HG03045 (cell line): ENCODE data around the gene UBE2E2.

Source experiments
- ATAC-seq: cut with Tn5 transposase; IDR thresholded peaks from one replicate; pipeline ENCODE4 v1.9.1; 2021; ENCODE audit warnings: mild to moderate bottlenecking, moderate library complexity; ENCODE audit not compliant: unreplicated experiment

UBE2E2 gene

DNA sequence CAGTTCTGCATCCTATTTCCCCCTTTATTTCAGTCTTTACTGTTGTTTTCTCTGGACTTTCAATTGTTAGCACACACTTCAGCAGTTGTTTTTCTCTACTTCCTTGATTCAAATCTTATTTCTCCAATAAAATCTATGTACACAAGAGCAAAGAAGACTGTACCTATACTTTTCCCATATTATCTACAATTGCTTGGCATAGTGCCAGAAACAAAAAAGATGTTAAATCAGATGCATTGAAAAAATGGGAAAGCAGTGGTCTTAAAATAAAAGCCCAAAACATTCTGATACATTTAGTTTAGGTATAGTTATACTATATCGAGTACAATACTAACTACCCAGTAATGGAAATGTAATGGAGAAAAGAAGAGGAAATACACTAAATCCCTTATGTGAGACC is 265.1 kb downstream of the UBE2E2 start:
- no peak for ATAC-seq

DNA sequence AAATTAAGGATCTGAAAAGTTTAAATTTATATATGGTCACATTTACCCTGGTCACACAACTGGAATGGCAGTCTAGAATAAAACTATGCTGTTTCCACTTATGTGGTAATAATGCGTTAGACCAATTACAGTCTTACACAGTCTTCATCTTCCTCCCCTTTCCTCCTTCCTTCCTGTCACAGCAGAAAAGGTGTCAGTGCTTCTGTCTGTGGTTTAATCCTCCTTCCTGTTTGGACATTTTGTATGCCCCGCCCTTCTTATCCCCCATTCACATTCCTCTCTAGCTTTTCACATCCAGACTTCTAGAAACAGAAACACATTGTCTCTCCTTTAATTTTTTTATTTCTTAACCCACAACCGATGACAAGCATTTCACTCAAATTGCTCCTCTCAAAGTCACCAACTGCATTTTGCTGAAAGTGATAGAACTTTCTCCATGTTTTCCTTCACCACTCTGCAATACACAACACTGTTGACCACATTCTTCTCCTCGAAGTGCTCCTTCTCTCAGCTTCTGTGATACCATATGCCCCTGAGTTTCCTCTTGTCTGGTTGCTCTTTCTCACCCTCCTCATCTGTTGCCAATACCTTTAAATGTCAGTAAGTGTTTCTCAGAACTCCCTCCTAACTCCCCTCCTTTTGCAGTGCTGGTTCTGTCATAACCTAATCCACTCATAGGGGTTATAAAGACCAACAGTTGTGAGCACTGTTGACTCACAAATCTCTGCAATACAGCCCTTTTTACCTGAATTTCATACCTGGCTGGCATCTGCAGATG is 271.6 kb downstream of the UBE2E2 start:
- ATAC-seq: no peak

DNA sequence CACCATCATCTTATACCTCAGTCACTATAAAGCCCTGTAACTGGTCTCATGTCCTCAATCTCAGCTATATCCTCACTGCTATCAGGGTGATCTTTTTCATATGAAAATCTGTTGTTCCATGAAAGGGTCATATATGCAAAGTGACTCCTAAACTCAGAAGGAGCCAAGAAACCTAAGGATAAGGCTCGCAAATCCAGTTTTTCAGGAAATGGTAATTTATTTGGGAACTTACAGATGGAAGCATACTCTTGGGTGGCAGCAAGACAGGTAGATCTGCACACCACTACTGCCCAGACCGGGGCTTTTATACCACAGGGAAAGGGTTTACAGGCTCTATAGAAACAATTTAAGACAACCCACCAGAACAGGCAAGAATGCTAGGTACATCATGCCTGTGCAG is 272.3 kb downstream of the UBE2E2 start:
- no peak for ATAC-seq

DNA sequence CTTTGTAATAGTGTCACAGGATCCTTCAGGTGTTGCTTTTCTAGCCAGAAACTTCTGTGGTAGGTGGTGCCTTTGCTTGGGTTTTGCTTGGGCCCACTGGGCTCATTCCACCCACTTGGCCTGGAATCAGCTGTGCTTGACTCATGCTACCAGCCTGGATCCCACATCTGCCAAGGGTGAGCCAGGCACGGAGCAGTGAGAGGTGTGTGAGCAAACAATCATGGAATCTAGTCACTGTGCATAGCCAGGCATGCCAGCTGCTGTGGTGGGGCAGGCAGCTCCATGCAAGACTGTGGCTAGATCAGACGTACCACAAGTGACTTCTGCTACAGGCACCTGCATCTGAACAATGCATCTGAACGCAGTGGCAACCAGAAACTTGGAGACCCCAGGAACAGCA is 275.9 kb downstream of the UBE2E2 start:
- no peak for ATAC-seq

DNA sequence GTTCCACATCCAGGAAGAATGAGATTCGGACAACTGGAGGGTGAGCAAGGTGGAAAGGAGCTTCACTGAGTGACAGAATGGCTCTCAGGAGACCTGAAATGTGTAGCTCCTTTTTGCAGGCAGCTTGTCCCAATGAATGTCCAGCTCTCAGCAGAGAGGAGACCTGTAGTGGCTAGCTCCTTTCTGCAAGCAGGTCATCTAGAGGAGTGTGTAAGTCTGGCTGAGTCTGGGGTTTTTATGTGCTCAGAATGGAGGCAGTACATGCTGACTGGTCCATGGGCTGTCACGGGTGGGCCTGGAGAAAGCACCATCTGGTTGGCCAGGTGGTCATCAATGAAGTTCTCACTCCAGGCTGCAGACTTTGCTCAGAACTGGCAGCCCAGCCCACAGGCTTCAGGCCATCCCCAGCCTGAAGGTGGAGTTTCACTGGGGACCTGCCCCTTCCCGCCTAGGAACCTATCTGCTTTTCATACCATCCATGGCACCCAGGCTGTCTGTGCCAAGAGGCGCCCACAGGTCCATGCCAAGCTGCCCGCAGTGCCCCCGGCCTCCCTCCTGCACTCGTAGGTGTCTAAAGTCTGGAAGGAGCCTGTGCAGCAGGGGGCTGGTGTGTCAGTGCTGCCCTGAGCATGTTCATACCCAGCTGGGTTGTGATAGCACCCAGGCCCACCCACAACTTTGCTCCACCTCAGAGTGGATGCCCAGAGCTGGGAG is 276.6 kb downstream of the UBE2E2 start:
- no peak for ATAC-seq

DNA sequence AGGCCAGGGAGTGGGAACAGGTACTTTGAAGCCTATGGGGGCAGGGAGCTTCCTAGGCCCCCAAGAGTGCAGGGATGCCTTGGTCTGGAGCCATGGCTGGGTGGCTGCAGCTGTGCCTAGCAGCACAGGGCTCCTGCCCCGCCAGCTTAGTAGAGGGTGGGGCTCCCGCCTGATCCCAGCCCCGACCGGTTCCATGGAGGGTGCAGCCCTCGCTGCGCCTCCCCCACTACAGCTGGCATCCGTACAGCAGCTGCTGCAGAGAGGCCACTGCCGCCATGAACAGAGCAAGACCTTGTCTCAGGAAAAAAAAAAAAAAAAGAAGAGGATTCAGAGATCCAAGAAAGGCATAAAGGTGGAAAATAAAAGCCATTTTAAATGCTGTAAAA is 277.2 kb downstream of the UBE2E2 start:
- no peak for ATAC-seq

DNA sequence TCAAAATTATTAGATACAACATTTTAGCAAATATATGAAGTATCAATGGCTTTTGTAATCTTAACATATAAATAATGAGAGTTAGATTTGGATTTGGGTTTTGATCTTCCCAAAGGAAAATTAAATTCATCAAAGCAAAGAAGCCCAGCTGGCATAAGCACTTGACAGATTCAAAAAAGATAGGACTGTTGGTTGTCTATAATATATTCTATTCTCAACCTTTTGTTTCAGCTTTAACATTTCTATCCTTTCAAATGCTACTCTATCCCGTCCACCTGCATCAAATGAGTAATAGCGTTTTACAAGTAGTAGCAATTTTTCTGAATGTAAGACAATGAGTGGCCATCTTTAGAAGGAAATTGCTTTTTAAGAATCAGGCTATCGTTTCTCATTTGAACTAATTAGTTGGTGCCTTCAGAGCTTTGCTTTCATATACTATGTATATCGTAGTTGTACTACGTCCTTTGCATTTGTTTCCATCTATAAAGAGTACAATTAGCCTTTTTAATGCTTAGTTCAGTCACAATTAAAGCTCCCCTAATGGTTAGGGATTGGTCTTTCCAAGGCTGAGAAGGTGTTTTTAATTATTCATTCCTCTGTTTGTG is 278.0 kb downstream of the UBE2E2 start:
- no peak for ATAC-seq

DNA sequence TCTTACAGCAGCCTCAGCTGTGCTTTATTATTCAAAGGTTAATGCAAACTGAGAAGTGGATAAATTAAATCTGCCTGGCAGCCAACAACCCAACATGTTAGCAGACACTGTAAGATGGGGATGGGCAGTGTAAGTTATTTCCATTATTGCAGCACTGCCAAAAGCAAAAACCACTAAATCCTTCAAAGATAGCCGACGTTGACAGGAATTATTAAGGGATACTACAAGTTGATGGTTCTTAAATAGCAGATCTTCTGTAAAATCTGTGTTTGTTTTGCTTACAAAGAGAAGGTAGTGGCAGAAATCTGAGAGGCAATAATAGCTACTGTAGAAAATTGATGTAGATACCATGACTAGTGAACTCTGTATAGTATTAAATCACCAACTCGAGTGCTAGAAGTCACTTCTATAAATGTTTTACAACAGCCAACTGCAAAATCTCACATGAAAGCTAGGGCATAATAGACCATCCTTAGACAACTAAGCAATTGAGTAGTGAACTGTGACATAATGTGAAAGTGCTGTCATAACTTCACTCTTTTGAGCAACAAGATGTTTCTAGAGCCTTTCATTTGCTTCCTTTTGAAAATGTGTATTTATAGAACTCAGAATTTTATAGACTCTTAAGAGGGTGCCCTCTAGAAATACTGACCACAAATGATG is 278.6 kb downstream of the UBE2E2 start:
- no peak for ATAC-seq

DNA sequence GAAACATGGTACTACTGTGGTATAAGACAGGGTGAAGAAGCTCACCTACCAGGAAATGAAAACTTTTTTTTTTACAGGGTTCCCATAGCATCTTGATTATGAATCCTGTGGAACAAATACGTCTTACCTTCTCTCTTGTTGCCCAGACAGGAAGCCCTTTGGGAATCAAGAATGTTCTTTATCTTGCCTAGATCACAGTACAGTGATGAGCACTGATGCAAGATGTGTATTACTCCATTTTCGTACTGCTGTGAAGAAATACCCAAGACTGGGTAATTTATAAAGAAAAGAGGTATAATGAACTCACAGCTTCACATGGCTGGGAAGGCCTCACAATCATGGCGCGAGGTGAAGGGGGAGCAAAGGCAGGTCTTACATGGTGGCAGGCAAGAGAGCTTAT is 281.3 kb downstream of the UBE2E2 start:
- no peak for ATAC-seq

DNA sequence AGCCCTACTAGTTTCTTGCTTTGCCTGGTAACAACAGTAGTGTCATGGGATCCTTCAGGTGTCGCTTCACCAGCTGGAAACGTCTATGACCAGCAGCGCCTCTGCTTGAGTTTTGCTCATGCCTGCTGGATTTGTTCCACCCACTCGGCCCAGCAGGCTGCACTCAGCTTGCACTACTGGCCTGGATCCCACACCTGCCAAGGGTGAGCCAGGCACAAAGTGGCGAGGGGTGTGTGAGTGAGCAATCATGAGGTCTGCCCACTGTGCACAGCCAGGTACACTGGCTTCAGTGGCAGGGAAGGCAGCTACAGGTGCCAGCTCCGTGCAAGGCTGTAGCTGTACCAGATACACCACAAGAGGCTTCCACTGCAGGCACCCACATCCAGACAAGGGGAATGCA is 282.8 kb downstream of the UBE2E2 start:
- no peak for ATAC-seq

DNA sequence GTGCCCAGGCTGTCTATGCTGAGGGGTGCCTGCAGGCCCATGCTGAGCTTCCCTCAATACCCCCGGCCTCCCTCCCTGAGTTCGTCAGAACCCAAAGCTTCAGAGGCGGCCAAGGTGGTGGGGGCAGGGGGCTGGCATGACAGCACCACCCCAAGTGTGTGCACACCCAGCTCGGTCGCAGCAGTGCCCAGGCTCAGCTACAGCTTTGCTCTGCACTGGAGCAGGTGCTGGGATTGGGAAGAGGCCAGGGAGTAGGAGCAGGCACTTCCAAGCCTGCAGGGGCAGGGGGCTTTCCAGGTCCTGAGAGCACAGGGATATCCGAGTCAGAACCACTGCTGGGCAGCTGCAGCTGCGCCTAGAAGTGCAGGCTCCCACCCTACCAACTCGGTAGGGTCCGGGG is 283.9 kb downstream of the UBE2E2 start:
- ATAC-seq: no peak

DNA sequence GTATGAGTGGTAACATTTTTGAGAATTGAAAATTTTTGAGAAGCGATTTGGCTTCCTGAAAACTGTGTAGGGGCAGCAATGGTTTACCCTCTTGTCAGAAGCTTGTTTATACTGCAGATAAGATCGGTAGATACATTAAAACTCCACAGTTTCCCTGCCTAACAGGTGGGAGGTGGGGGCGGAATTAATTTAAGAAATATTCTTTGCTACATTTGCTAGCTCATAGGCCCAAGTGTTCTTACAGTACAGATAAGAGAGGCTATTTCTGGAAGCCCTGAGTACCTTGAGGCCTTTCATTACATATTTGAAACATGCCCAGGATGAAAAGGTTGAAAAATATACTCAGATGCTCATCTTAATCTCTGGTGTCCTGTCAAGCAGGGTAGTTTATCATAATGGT is 285.5 kb downstream of the UBE2E2 start:
- ATAC-seq: no peak

DNA sequence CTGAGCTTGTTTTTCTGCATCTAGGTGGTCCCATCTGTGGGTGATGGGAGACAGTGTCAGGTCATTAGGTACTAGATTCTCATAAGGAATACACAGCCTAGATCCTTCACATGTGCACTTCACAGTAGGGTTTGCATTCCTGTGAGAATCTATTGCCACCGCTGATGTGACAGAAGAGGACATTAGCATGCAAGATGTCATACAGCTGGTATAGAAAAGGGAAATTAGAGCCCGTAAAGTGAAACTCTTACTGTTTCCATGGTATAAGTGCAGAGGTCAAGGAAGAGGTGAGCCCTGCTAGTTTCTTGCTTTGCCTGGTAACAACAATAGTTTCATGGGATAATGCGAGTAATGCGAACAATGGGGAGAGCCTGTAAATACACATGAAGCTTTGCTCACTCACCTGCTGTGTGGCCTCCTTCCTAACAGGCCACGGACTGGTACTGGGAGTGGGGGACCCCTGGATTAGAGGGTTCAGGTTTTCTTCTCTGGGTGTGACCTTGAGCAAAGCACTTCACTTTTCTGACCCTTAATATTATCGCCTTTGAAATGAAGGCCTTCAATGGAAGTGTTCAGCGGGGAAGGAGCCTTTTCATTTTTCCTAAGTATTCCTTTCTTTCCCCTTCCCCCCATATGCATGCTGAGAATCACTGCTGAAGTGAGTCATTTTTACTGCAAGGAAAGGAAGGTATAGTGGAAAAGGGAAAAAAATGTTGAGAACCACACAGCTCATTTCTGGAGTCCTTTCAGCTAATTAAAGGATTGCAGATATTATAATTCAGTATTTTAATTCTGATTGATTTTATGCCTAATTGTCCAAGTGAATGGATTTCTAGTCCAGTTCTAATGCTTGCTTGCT is 286.4 kb downstream of the UBE2E2 start:
- no peak for ATAC-seq

DNA sequence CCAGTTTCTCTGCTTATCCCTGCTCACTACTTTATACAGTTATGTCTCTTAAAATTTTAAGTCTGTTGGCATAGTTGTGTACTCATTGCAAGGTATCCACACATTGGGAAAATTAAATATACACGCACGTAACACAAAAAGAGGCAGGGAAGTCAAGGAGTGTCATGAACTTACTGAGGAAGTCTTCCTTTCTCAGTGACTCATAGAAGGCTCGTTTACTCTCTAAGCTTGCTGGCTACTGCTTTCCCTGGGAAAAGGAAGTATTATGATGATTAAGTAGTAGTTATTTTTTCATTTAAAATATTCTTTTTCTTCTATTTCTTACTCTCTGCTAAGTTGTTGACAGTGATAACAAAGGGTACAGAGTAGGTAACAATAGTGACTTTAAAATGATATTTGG is 287.3 kb downstream of the UBE2E2 start:
- no peak for ATAC-seq

DNA sequence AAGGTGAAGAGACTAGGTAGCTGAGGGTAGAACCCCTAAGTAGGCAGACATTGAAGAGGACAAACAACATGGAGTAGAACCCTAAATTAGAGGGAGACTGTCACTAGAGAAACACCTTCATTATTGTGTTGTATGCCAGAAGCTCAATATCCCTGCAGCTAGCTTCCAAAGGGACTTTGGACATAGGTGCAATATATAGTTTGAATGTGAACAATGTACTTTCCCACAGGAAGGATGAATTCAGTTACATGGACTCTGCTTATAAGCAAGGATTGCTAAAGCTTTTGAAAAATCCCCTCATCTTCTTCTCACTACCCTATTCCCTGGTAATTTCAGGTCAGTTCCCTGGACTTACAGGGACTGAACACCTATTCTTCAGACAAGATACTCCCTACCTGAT is 288.9 kb downstream of the UBE2E2 start:
- ATAC-seq: no peak

DNA sequence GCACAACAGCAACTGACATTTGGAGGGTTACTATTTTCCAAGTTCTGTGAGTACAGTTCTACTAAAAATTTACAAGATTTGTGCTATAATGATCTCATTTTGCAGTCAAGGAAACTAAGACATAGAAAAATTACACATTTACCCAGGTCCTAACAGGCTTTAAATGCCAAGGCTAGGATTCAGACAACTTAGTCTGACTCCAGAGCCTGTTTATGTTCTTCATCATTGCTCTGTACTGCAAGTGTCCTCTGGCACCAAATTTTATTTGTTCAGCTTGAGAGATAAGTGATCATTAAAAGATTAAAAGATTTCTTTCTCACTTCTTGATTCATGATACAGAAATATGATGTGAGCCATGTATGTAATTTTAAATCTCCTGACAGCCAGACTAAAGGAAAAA is 290.8 kb downstream of the UBE2E2 start:
- ATAC-seq: no peak

DNA sequence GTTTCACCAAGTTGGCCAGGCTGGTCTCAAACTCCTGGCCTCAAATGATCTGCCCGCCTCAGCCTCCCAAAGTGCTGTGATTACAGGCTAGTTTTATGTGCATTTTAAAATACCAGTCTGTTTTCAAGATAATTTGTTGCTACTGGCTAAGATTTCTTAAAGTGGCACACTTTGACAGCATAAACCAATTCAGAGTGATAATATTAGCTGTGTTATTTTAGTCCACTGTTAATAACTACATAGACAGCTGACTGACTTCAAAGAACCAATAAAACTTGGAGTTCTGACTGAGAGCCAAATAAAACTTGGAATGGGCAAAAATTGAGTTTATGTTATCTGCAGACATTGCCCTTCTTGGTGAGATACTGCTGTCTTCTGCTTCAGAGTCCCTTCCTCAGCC is 291.8 kb downstream of the UBE2E2 start:
- no peak for ATAC-seq

DNA sequence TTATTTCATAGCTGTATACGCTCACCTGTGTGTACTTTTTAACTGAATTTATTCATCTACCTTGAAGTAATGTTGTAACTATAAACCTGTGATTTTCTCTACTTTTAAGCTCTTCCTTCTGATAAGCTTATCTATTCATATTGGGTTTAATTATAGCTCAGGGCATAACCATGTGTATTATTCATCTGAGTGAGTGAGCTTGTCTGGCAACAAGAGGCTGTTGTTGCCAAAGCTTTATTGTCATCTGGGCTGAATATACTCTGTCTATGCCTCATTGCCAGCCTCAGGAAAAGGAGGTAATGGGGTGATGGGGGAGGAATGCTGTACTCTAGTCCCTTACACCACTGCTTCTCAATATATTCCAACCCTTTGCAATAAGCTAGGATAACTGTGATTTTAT is 292.4 kb downstream of the UBE2E2 start:
- ATAC-seq: no peak

DNA sequence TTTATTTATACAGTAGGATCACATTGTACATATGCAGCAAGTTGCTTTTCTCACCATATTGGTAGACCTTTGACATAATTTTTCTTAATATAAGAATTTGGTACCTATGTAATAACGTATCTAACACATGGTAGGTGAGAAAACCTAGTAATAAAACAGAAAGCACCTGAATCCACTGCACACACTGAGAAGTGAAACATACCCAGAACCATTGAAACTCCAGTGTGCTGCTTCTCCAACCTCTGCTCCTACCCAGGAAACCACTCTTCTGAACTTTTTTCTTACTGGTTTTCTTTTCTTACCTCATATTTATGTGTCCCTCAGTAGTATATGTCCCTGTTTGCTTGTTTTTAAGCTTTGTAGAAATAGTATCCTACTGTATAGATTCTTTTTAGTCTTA is 293.0 kb downstream of the UBE2E2 start:
- ATAC-seq: peak; percentile 84

DNA sequence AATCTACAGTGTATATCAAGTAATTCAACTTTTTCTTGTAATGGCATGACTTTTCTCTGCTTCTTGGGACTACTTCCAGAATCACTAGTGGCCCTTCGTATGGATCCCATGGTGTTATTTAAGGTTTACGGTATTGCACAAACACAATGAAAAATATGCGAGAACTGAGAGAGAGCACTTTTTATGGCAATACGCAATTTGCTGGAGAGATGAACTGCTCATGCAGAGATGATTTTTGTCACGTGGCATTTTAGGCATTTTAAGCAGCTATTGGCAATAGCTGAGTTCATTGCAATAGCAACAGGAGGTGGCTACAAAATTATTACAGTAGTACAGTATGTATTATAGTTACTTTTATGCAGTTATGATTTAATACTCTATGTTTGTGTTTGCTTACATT is 294.0 kb downstream of the UBE2E2 start:
- ATAC-seq: no peak
